ENCODE measurements around the gene SLC10A4.

DNA sequence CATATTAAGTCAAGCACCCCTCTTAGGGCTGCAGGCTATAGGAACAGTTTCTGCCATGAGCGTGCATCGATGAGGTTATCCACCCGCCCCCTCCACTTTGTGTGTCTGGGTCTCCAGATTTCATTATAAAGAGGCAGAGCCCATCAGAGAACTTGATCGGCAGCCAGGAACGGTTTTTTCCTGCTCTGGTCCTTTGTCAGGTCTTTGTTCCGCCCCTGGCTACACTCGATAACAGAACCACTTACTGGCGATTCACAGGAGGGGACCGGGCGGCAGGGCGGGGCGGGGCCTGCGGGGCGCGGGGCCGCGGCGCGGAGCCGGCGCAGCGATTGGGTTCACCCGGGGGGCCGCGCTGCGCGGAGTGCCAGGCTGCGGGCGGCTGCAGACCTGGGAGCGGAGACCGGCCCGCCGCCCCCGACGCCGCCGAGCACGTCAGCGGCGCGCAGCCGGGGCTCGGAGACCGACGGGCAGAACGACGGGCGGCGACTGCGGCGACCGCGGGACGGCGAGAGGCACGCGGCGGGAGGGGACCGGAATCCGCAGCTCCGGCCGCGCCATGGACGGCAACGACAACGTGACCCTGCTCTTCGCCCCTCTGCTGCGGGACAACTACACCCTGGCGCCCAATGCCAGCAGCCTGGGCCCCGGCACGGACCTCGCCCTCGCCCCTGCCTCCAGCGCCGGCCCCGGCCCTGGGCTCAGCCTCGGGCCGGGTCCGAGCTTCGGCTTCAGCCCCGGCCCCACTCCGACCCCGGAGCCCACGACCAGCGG is at the start of gene SLC10A4:
- TF ChIP-seq, protein P1, sequence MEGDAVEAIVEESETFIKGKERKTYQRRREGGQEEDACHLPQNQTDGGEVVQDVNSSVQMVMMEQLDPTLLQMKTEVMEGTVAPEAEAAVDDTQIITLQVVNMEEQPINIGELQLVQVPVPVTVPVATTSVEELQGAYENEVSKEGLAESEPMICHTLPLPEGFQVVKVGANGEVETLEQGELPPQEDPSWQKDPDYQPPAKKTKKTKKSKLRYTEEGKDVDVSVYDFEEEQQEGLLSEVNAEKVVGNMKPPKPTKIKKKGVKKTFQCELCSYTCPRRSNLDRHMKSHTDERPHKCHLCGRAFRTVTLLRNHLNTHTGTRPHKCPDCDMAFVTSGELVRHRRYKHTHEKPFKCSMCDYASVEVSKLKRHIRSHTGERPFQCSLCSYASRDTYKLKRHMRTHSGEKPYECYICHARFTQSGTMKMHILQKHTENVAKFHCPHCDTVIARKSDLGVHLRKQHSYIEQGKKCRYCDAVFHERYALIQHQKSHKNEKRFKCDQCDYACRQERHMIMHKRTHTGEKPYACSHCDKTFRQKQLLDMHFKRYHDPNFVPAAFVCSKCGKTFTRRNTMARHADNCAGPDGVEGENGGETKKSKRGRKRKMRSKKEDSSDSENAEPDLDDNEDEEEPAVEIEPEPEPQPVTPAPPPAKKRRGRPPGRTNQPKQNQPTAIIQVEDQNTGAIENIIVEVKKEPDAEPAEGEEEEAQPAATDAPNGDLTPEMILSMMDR (IDR thresholded peaks at IDR 0.05): no peak
- TF ChIP-seq POLR2AphosphoS5 (IDR thresholded peaks at IDR 0.05; ENCODE audit: insufficient read depth in 1 of 2, low read depth in 1 of 2): no peak
- TF ChIP-seq POLR2A (IDR thresholded peaks at IDR 0.05): no peak

Data from vagina (tissue), 2 donors.